PC-9 (cell line): ENCODE results near the gene CRACR2A. TPM values are rescaled to one million over a fixed set of nuclear protein-coding genes. Genes with fewer than 3 reads are reported as not detected.

Experiments used
- BruUV-seq: library from RNA; stranded (reverse); fragments of 400-500 nt; replicated peaks from 2 replicates; lab custom pipeline; 2021; lab: Mats Ljungman, UMichigan
- CTCF ChIA-PET: fragments of 300-600 bp; sonication (Branson Sonifier 250); formaldehyde crosslinking; loops from one replicate; lab custom pipeline; 2022; ENCODE audit warnings: antibody characterized with exemption; lab: Charles Lee
- POLR2A ChIA-PET: fragments of 300-600 bp; sonication (Branson Sonifier 250); formaldehyde crosslinking; loops from one replicate; lab custom pipeline; 2022; ENCODE audit warnings: antibody characterized with exemption; ENCODE audit not compliant: unreplicated experiment; lab: Charles Lee
- DNase-seq, 2 experiments: peaks; one replicate each; pipeline versions ENCODE4 v3.0.0 to v3.0.0-alpha.2; 2015 to 2022; ENCODE audit warnings: mixed read lengths in 1 of 2
- H2AFZ ChIP-seq: fragments of 200-600 bp; sonication (generic); 2 replicates; pipeline ENCODE4 v1.8.1; 2017; ENCODE audit warnings: antibody characterized with exemption
- H3F3A ChIP-seq: fragments of 200-600 bp; sonication (generic); 2 replicates; pipeline ENCODE4 v1.8.1; 2017; ENCODE audit warnings: antibody characterized with exemption, mild to moderate bottlenecking, low read depth; ENCODE audit not compliant: insufficient read depth
- H3K27ac ChIP-seq: fragments of 200-600 bp; sonication (generic); 2 replicates; pipeline ENCODE4 v1.6.1; 2016; ENCODE audit warnings: mixed run types
- H3K27me3 ChIP-seq: fragments of 200-600 bp; sonication (generic); 2 replicates; pipeline ENCODE4 v1.6.1; 2016; ENCODE audit warnings: low read depth, mixed run types; ENCODE audit not compliant: insufficient read depth
- H3K36me3 ChIP-seq: fragments of 200-600 bp; sonication (generic); 2 replicates; pipeline ENCODE4 v1.6.1; 2016; ENCODE audit warnings: low read depth, mixed run types
- H3K4me1 ChIP-seq: fragments of 200-600 bp; sonication (generic); replicated peaks from 2 replicates; pipeline ENCODE4 v1.6.1; 2016; ENCODE audit warnings: mixed run types; ENCODE audit not compliant: insufficient read depth
- H3K4me2 ChIP-seq: fragments of 200-600 bp; sonication (generic); 2 replicates; pipeline ENCODE4 v1.6.1; 2017; ENCODE audit warnings: mixed run types
- H3K4me3 ChIP-seq: fragments of 200-600 bp; sonication (generic); 2 replicates; pipeline ENCODE4 v1.6.1; 2016; ENCODE audit warnings: mixed run types
- H3K79me2 ChIP-seq: fragments of 200-600 bp; sonication (generic); 2 replicates; pipeline ENCODE4 v1.6.1; 2017; ENCODE audit warnings: low read depth, mixed run types
- H3K9me2 ChIP-seq: fragments of 200-600 bp; sonication (generic); 2 replicates; pipeline ENCODE4 v1.8.1; 2017; ENCODE audit warnings: mild to moderate bottlenecking; ENCODE audit not compliant: insufficient read depth
- H3K9me3 ChIP-seq: fragments of 200-600 bp; sonication (generic); 2 replicates; pipeline ENCODE4 v1.8.1; 2016; ENCODE audit warnings: low read depth; ENCODE audit not compliant: insufficient read depth
- H4K20me1 ChIP-seq: fragments of 200-600 bp; sonication (generic); 2 replicates; pipeline ENCODE4 v1.8.1; 2017; ENCODE audit not compliant: insufficient read depth
- CTCF ChIP-seq: fragments of 200-600 bp; sonication (generic); conservative IDR thresholded peaks from 2 replicates; pipeline ENCODE4 v1.6.1; 2017; ENCODE audit warnings: mixed run types, antibody characterized with exemption, mild to moderate bottlenecking, moderate library complexity
- EZH2 ChIP-seq: fragments of 200-600 bp; sonication (generic); IDR thresholded peaks from 2 replicates; pipeline ENCODE4 v1.8.0; 2017; ENCODE audit warnings: antibody characterized with exemption, low read depth
- intact Hi-C: fragments of 100-400 bp; cut with micrococcal nuclease; formaldehyde crosslinking; loops from one replicate; pipeline ENCODE4 v1.10.0; 2022; ENCODE audit not compliant: unreplicated experiment
- total RNA-seq: library from RNA; stranded (reverse); gene quantifications from 2 replicates; pipeline ENCODE4 v1.2.3, GENCODE V29; 2021

Gene CRACR2A
- total RNA-seq, 1 experiment from 2014 or later = not detected

- peaks cover 94% of the 10 kb centered on the region for H3K27me3 ChIP-seq
- H3K9me2 ChIP-seq = no peaks in the 10 kb centered on the region
- no TSS peak for BruUV-seq
- H3K4me1 ChIP-seq = no peaks in the 10 kb centered on the region
- DNase-seq = no peak
- H3K36me3 ChIP-seq = no peaks in the 10 kb centered on the region
- no peaks in the 10 kb centered on the region for H3K79me2 ChIP-seq
- intact Hi-C loops = no loop called here
- H3K4me2 ChIP-seq = no peak overlapping the region
- H3K4me3 ChIP-seq = no peak overlapping the region
- no peak for TF ChIP-seq CTCF
- TF ChIP-seq EZH2 = no peak
- CTCF ChIA-PET = no interaction called here
- no peak overlapping the region for H3K27ac ChIP-seq
- POLR2A ChIA-PET = no interaction called here
- H3F3A ChIP-seq = no peaks in the 10 kb centered on the region
- no peaks in the 10 kb centered on the region for H3K9me3 ChIP-seq
- no peaks in the 10 kb centered on the region for H4K20me1 ChIP-seq
- H2AFZ ChIP-seq = no peak overlapping the region
Observed at GRCh38 chr12:3615862-3616261, 137.0 kb downstream of the CRACR2A start.

GRCh38 chr12:3614806-3615466, 138.0 kb downstream of the CRACR2A start:
- no peak overlapping the region for H3K4me2 ChIP-seq
- no peaks in the 10 kb centered on the region for H3F3A ChIP-seq
- no peaks in the 10 kb centered on the region for H3K4me1 ChIP-seq
- POLR2A ChIA-PET = no interaction called here
- H3K9me3 ChIP-seq = no peaks in the 10 kb centered on the region
- no peaks in the 10 kb centered on the region for H3K36me3 ChIP-seq
- H3K27ac ChIP-seq = no peak overlapping the region
- H3K4me3 ChIP-seq = no peak overlapping the region
- no TSS peak for BruUV-seq
- no peaks in the 10 kb centered on the region for H4K20me1 ChIP-seq
- H3K9me2 ChIP-seq = no peaks in the 10 kb centered on the region
- CTCF ChIA-PET = no interaction called here
- no peaks in the 10 kb centered on the region for H3K79me2 ChIP-seq
- H2AFZ ChIP-seq = no peak overlapping the region
- intact Hi-C loops = no loop called here
- TF ChIP-seq CTCF (no peak), EZH2 (no peak)
- DNase-seq = no peak
- peaks cover 90% of the 10 kb centered on the region for H3K27me3 ChIP-seq

GRCh38 chr12:3613641-3614395, 139.1 kb downstream of the CRACR2A start:
- H3K4me2 ChIP-seq = no peak overlapping the region
- no peaks in the 10 kb centered on the region for H3K79me2 ChIP-seq
- H3K27me3 ChIP-seq = peaks cover 90% of the 10 kb centered on the region
- H2AFZ ChIP-seq = no peak overlapping the region
- no TSS peak for BruUV-seq
- no peak for TF ChIP-seq CTCF
- TF ChIP-seq EZH2 = no peak
- intact Hi-C loops = no loop called here
- H3K27ac ChIP-seq = no peak overlapping the region
- no peaks in the 10 kb centered on the region for H3K9me2 ChIP-seq
- DNase-seq = no peak
- no peaks in the 10 kb centered on the region for H3K36me3 ChIP-seq
- no peaks in the 10 kb centered on the region for H3K9me3 ChIP-seq
- H4K20me1 ChIP-seq = no peaks in the 10 kb centered on the region
- ChIA-PET POLR2A (no interaction called here), CTCF (no interaction called here)
- H3F3A ChIP-seq = no peaks in the 10 kb centered on the region
- H3K4me1 ChIP-seq = no peaks in the 10 kb centered on the region
- H3K4me3 ChIP-seq = no peak overlapping the region
